HFFc6 (cell line): Measurements from ENCODE around the gene CLDN9. TPM values are rescaled to one million over a fixed set of nuclear protein-coding genes. Genes with fewer than 3 reads are reported as not detected.

Experiments
- DNase-seq: peaks from one replicate; pipeline ENCODE4 v3.0.0-alpha.2; 2018
- H3K27ac Mint-ChIP-seq: 2 replicates; pipeline ENCODE4 v1.8.0; 2020; ENCODE audit warnings: mild to moderate bottlenecking, mixed read lengths
- H3K27me3 Mint-ChIP-seq: 2 replicates; pipeline ENCODE4 v1.8.0; 2021; ENCODE audit warnings: mild to moderate bottlenecking, moderate library complexity, mixed read lengths; ENCODE audit not compliant: insufficient read depth
- H3K36me3 Mint-ChIP-seq: 2 replicates; pipeline ENCODE4 v1.8.0; 2021; ENCODE audit warnings: low read depth, mixed read lengths
- H3K4me1 Mint-ChIP-seq: 2 replicates; pipeline ENCODE4 v1.8.0; 2020; ENCODE audit warnings: low read depth, mixed read lengths
- H3K4me3 Mint-ChIP-seq: 2 replicates; pipeline ENCODE4 v1.8.0; 2020; ENCODE audit warnings: mild to moderate bottlenecking, moderate library complexity, mixed read lengths
- H3K9me3 Mint-ChIP-seq: 2 replicates; pipeline ENCODE4 v1.8.0; 2020; ENCODE audit warnings: mild to moderate bottlenecking, mixed read lengths
- total RNA-seq, 6 experiments: library from RNA; stranded (reverse); fragmentation: NEBNext Ultra II Directional; extraction: Animal tissue kit (Norgen Biotek cat#: 25700); gene quantifications; 2 replicates in 1 of 6; 3 replicates in 5 of 6; pipeline ENCODE4 v1.2.3, GENCODE V29; 2021
- TF ChIP-seq, protein P1 (sequence below): fragments of 200-600 bp; sonication (generic); IDR thresholded peaks from 2 replicates; pipeline ENCODE4 v1.5.0; 2021; ENCODE audit warnings: antibody characterized with exemption, mild to moderate bottlenecking

Gene CLDN9
- total RNA-seq, 6 experiments from 2014 or later = not detected

DNA sequence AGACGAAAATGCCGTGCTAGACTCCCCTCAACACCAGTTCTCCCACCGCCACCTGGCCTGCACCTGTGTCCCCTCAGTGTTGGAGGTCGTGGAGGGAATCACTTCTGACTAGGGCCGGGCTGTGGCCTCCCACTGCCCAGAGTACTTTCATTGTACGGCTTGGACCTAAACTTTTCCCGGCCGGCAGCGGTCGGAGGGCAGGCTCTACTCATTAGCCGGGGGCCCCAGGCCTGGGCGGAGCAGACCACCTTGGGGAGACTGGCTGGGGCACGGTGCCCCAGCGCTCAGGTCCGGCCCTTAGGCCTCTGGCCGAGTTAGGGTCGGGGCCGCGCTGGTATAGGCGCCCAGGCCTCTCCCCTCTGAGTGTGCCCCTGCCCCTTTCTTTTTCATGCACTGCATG is 4.6 kb downstream of the CLDN9 start:
- Mint-ChIP-seq H3K36me3 (peaks cover 22% of the 10 kb centered on the region), H3K9me3 (no peaks in the 10 kb centered on the region), H3K4me3 (no peak overlapping the region), H3K27me3 (peaks cover 27% of the 10 kb centered on the region), H3K4me1 (peaks cover 25% of the 10 kb centered on the region), H3K27ac (no peak overlapping the region)
- no peak for DNase-seq
- TF ChIP-seq, protein P1, sequence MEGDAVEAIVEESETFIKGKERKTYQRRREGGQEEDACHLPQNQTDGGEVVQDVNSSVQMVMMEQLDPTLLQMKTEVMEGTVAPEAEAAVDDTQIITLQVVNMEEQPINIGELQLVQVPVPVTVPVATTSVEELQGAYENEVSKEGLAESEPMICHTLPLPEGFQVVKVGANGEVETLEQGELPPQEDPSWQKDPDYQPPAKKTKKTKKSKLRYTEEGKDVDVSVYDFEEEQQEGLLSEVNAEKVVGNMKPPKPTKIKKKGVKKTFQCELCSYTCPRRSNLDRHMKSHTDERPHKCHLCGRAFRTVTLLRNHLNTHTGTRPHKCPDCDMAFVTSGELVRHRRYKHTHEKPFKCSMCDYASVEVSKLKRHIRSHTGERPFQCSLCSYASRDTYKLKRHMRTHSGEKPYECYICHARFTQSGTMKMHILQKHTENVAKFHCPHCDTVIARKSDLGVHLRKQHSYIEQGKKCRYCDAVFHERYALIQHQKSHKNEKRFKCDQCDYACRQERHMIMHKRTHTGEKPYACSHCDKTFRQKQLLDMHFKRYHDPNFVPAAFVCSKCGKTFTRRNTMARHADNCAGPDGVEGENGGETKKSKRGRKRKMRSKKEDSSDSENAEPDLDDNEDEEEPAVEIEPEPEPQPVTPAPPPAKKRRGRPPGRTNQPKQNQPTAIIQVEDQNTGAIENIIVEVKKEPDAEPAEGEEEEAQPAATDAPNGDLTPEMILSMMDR = no peak

DNA sequence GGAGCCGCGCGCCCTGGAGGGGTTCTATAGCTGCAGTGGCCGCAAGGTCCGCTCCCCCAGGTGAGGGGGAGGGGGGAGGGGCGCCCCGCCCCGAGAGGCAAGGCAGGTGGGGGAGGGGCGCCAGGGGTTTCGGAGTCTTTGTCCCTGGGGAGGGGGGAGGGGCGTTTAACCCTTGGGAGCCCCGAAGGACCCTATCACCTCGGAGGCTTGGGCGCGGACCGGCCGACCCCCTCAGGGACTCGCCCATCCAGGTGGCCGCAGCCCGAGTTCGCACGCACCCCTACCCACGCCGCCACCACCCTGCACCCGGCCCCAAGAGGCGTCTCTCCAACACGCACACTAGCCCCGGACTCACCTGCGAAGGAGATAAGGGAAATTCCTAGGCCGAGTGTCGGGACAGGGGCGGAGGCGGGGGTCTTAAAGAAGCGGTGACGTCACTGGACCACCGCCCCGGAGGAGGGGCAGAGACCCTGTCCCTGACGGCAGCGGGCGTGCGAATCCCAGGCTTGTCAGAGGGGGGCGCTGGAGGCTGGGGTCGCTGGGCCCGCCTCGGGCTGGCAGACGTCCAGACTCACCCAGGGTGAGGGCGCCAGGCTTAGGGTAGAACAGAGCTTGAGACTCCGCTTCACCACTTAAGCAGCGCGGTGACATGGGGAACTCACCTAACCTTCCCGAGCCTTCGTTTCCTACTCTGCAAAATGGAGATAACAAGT is 5.2 kb downstream of the CLDN9 start, which contains the start of gene CLDN6:
TSS of gene CLDN6 (minus strand) at position 390 of the 713 bp plus-strand sequence. CDS start 2,162 bp downstream, outside the sequence.
- Mint-ChIP-seq H3K27me3 (peaks cover 27% of the 10 kb centered on the region), H3K27ac (no peak within 1 kb of the TSS), H3K36me3 (peaks cover 28% of the 10 kb centered on the region), H3K4me3 (no peak within 1 kb of the TSS), H3K4me1 (peaks cover 25% of the 10 kb centered on the region), H3K9me3 (no peaks in the 10 kb centered on the region)
- DNase-seq = no peak
- TF ChIP-seq, protein P1 = peak; percentile 61

DNA sequence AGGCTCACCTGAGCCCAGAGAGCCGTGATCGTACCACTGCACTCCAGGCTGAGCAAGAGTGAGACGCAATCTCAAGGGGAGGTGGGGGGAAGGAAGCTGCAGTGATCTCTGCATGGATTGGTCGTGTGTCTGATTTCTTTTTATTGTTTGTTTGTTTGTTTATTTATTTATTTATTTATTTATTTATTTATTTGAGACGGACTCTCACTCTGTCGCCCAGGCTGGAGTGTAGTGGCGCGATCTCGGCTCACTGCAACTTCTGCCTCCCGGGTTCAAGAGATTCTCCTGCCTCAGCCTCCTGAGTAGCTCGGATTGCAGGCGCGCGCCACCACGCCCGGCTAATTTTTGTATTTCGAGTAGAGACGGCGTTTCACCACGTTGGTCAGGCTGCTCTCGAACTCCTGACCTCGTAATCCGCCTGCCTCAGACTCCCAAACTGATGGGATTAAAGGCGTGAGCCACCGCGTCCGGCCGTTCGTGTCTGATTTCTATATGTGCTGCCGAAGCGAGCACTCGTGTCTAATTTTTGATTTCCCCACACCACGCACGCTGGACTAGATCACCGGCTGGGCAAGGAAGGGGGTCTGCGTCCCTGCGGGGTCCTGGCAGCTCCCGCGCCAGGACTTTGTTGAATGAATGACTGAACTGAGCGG is 7.0 kb downstream of the CLDN9 start:
- H3K36me3 Mint-ChIP-seq = peaks cover 35% of the 10 kb centered on the region
- H3K27ac Mint-ChIP-seq = peak overlapping the region; percentile 98
- H3K4me1 Mint-ChIP-seq = peaks cover 33% of the 10 kb centered on the region

DNA sequence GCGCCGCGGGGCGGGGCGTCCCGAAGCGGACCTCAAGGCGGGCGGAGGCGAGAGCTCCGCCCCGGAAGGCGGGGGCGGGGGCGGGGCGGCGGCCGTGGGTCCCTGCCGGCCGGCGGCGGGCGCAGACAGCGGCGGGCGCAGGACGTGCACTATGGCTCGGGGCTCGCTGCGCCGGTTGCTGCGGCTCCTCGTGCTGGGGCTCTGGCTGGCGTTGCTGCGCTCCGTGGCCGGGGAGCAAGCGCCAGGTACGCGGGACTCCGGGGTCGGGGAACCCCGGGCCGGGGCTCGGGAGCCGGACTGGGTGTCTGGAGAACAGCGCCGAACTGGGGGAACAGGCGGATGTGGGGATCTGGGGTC is 7.5 kb downstream of the CLDN9 start, which contains the start of gene TNFRSF12A:
TSS of gene TNFRSF12A (plus strand) at position 122 of the 357 bp plus-strand sequence. CDS start at position 152, 30 bp downstream.
- TF ChIP-seq, protein P1 = no peak; the same call in 1 of the 2 replicates

More for the DNA sequence above, 7.0 kb downstream of the CLDN9 start:
- DNase-seq = no peak
- TF ChIP-seq, protein P1 = no peak
- Mint-ChIP-seq H3K4me3 (peak overlapping the region; percentile 99), H3K27me3 (peaks cover 31% of the 10 kb centered on the region), H3K9me3 (peaks cover 11% of the 10 kb centered on the region)

GRCh38 chr16:3020604-3021448 is 8.1 kb downstream of the CLDN9 start:
- Mint-ChIP-seq H3K4me1 (peaks cover 33% of the 10 kb centered on the region), H3K36me3 (peaks cover 39% of the 10 kb centered on the region), H3K4me3 (peak overlapping the region; percentile 99), H3K9me3 (peaks cover 11% of the 10 kb centered on the region), H3K27ac (peak overlapping the region; percentile 98), H3K27me3 (peaks cover 40% of the 10 kb centered on the region)
- DNase-seq = peak; percentile 86
- TF ChIP-seq, protein P1 = no peak

More for the DNA sequence above, 7.5 kb downstream of the CLDN9 start, which contains the start of gene TNFRSF12A:
- peaks cover 35% of the 10 kb centered on the region for H3K27me3 Mint-ChIP-seq
- H3K4me1 Mint-ChIP-seq = peaks cover 33% of the 10 kb centered on the region
- peak; percentile 61 for DNase-seq
- H3K9me3 Mint-ChIP-seq = peaks cover 11% of the 10 kb centered on the region
- peaks cover 35% of the 10 kb centered on the region for H3K36me3 Mint-ChIP-seq
- peak within 1 kb of the TSS; percentile 98 for H3K27ac Mint-ChIP-seq
- H3K4me3 Mint-ChIP-seq = peak within 1 kb of the TSS; percentile 99
